HEK293 (cell line): ENCODE data around the gene TBC1D12.

Experiments used
- CTCF ChIA-PET: fragments of 350-600 bp; formaldehyde crosslinking; extraction: SDS; loops from one replicate; lab custom pipeline; 2021; ENCODE audit warnings: antibody characterized with exemption; lab: Yijun Ruan, JAX
- POLR2A ChIA-PET: fragments of 300-600 bp; formaldehyde crosslinking; extraction: SDS; loops from one replicate; lab custom pipeline; 2020; ENCODE audit warnings: antibody characterized with exemption, inconsistent platforms; lab: Yijun Ruan, JAX
- H3K27ac ChIP-seq: fragments of 200-500 bp; sonication (Bioruptor generic); 2 replicates; pipeline ENCODE4 v1.5.1; 2014; ENCODE audit warnings: low read depth, low read length, control low read depth, inconsistent platforms; ENCODE audit errors: extremely low read depth
- H3K36me3 ChIP-seq, 2 experiments: fragments of 200-500 bp in 1 of 2; sonication (Bioruptor generic) in 1 of 2; 1 replicate in 1 of 2; 2 replicates in 1 of 2; pipeline ENCODE4 v1.5.1; 2014 to 2017; ENCODE audit warnings: inconsistent platforms in 2 of 2, low read length in 2 of 2; ENCODE audit not compliant: control insufficient read depth in 2 of 2, insufficient read depth in 1 of 2
- H3K4me1 ChIP-seq: fragments of 200-500 bp; sonication (Bioruptor generic); 2 replicates; pipeline ENCODE4 v1.5.1; 2014; ENCODE audit warnings: mild to moderate bottlenecking, low read length, inconsistent platforms; ENCODE audit not compliant: control insufficient read depth, insufficient read depth
- H3K4me3 ChIP-seq: 2 replicates; pipeline ENCODE4 v1.5.1; 2011; ENCODE audit warnings: low read depth, mild to moderate bottlenecking, control low read depth, low read length, moderate library complexity
- H3K9me3 ChIP-seq: fragments of 200-500 bp; sonication (Bioruptor generic); 2 replicates; pipeline ENCODE4 v1.5.1; 2014; ENCODE audit warnings: low read depth, low read length, inconsistent platforms; ENCODE audit not compliant: control insufficient read depth, insufficient read depth
- GFI1B ChIP-seq: fragments of 450-650 bp; formaldehyde crosslinking; IDR thresholded peaks from 2 replicates; pipeline ENCODE4 v1.5.1; 2016; ENCODE audit warnings: missing biosample characterization, missing genetic modification characterization
- OVOL3 ChIP-seq: fragments of 450-650 bp; formaldehyde crosslinking; IDR thresholded peaks from 2 replicates; pipeline ENCODE4 v1.5.1; 2016; ENCODE audit warnings: missing biosample characterization, missing genetic modification characterization
- PRDM1 ChIP-seq: fragments of 450-650 bp; formaldehyde crosslinking; IDR thresholded peaks from 2 replicates; pipeline ENCODE4; 2016; ENCODE audit warnings: missing biosample characterization, missing genetic modification characterization
- RBAK ChIP-seq: fragments of 450-650 bp; formaldehyde crosslinking; IDR thresholded peaks from 2 replicates; pipeline ENCODE4 v1.5.1; 2016; ENCODE audit warnings: missing biosample characterization, missing genetic modification characterization
- SCRT2 ChIP-seq: fragments of 450-650 bp; formaldehyde crosslinking; IDR thresholded peaks from 2 replicates; pipeline ENCODE4 v1.5.1; 2016; ENCODE audit warnings: missing biosample characterization, missing genetic modification characterization
- ZBTB1 ChIP-seq: fragments of 450-650 bp; formaldehyde crosslinking; IDR thresholded peaks from 2 replicates; pipeline ENCODE4 v1.5.1; 2016; ENCODE audit warnings: missing biosample characterization, missing genetic modification characterization
- ZBTB6 ChIP-seq: fragments of 450-650 bp; formaldehyde crosslinking; IDR thresholded peaks from 2 replicates; pipeline ENCODE4 v1.5.1; 2017; ENCODE audit warnings: missing biosample characterization, missing genetic modification characterization
- ZNF10 ChIP-seq: fragments of 450-650 bp; formaldehyde crosslinking; IDR thresholded peaks from 2 replicates; pipeline ENCODE4 v1.5.1; 2017; ENCODE audit warnings: missing biosample characterization, missing genetic modification characterization
- ZNF138 ChIP-seq: fragments of 450-650 bp; formaldehyde crosslinking; IDR thresholded peaks from 2 replicates; pipeline ENCODE4 v1.5.1; 2016; ENCODE audit warnings: missing biosample characterization, missing genetic modification characterization, borderline replicate concordance
- ZNF169 ChIP-seq: fragments of 450-650 bp; formaldehyde crosslinking; IDR thresholded peaks from 2 replicates; pipeline ENCODE4 v1.5.1; 2016; ENCODE audit warnings: missing biosample characterization, missing genetic modification characterization
- ZNF19 ChIP-seq: fragments of 450-650 bp; formaldehyde crosslinking; IDR thresholded peaks from 2 replicates; pipeline ENCODE4; 2016; ENCODE audit warnings: missing biosample characterization, missing genetic modification characterization, low read depth
- ZNF248 ChIP-seq: fragments of 450-650 bp; formaldehyde crosslinking; IDR thresholded peaks from 2 replicates; pipeline ENCODE4 v1.5.1; 2017; ENCODE audit warnings: missing biosample characterization, missing genetic modification characterization
- ZNF324 ChIP-seq: fragments of 450-650 bp; formaldehyde crosslinking; IDR thresholded peaks from 2 replicates; pipeline ENCODE4 v1.5.1; 2016; ENCODE audit warnings: missing biosample characterization, missing genetic modification characterization
- ZNF366 ChIP-seq: fragments of 450-650 bp; formaldehyde crosslinking; conservative IDR thresholded peaks from 2 replicates; pipeline ENCODE4 v1.5.1; 2016; ENCODE audit warnings: missing biosample characterization, missing genetic modification characterization
- ZNF391 ChIP-seq: fragments of 450-650 bp; formaldehyde crosslinking; IDR thresholded peaks from 2 replicates; pipeline ENCODE4 v1.5.1; 2016; ENCODE audit warnings: low read depth, missing biosample characterization, missing genetic modification characterization, borderline replicate concordance
- ZNF423 ChIP-seq: fragments of 450-650 bp; formaldehyde crosslinking; IDR thresholded peaks from 2 replicates; pipeline ENCODE4 v1.5.1; 2016; ENCODE audit warnings: missing biosample characterization, missing genetic modification characterization
- ZNF426 ChIP-seq: fragments of 450-650 bp; formaldehyde crosslinking; IDR thresholded peaks from 2 replicates; pipeline ENCODE4 v1.5.1; 2017; ENCODE audit warnings: missing biosample characterization, missing genetic modification characterization, mild to moderate bottlenecking, inconsistent platforms, moderate library complexity
- ZNF473 ChIP-seq: fragments of 450-650 bp; formaldehyde crosslinking; IDR thresholded peaks from 2 replicates; pipeline ENCODE4 v1.5.1; 2017; ENCODE audit warnings: missing biosample characterization, missing genetic modification characterization
- ZNF585B ChIP-seq: fragments of 450-650 bp; formaldehyde crosslinking; IDR thresholded peaks from 2 replicates; pipeline ENCODE4 v1.5.1; 2016; ENCODE audit warnings: missing biosample characterization, missing genetic modification characterization
- ZNF645 ChIP-seq: fragments of 450-650 bp; formaldehyde crosslinking; IDR thresholded peaks from 2 replicates; pipeline ENCODE4; 2016; ENCODE audit warnings: missing biosample characterization, missing genetic modification characterization
- ZNF654 ChIP-seq: fragments of 450-650 bp; formaldehyde crosslinking; IDR thresholded peaks from 2 replicates; pipeline ENCODE4 v1.5.1; 2016; ENCODE audit warnings: low read depth, missing biosample characterization, missing genetic modification characterization
- ZNF670 ChIP-seq: fragments of 450-650 bp; formaldehyde crosslinking; IDR thresholded peaks from 2 replicates; pipeline ENCODE4 v1.5.1; 2016; ENCODE audit warnings: missing biosample characterization, missing genetic modification characterization, low read depth
- ZNF701 ChIP-seq: fragments of 450-650 bp; formaldehyde crosslinking; IDR thresholded peaks from 2 replicates; pipeline ENCODE4 v1.5.1; 2016; ENCODE audit warnings: missing biosample characterization, missing genetic modification characterization
- ZNF707 ChIP-seq: fragments of 450-650 bp; formaldehyde crosslinking; IDR thresholded peaks from 2 replicates; pipeline ENCODE4 v1.5.1; 2016; ENCODE audit warnings: missing biosample characterization, missing genetic modification characterization
- ZNF768 ChIP-seq: fragments of 450-650 bp; formaldehyde crosslinking; IDR thresholded peaks from 2 replicates; pipeline ENCODE4 v1.5.1; 2018; ENCODE audit warnings: missing biosample characterization, mild to moderate bottlenecking, missing genetic modification characterization
- ZNF776 ChIP-seq: fragments of 450-650 bp; formaldehyde crosslinking; IDR thresholded peaks from 2 replicates; pipeline ENCODE4 v1.5.0; 2017; ENCODE audit warnings: missing biosample characterization, missing genetic modification characterization, borderline replicate concordance
- ZNF791 ChIP-seq: fragments of 450-650 bp; formaldehyde crosslinking; IDR thresholded peaks from 2 replicates; pipeline ENCODE4 v1.5.1; 2016; ENCODE audit warnings: missing biosample characterization, missing genetic modification characterization
- ZNF830 ChIP-seq: fragments of 450-650 bp; IDR thresholded peaks from 2 replicates; pipeline ENCODE4 v1.5.0; 2018; ENCODE audit warnings: missing biosample characterization, missing genetic modification characterization, low read depth, mild to moderate bottlenecking, moderate library complexity
- ZSCAN18 ChIP-seq: fragments of 450-650 bp; formaldehyde crosslinking; IDR thresholded peaks from 2 replicates; pipeline ENCODE4 v1.5.1; 2016; ENCODE audit warnings: missing biosample characterization, missing genetic modification characterization
- ZSCAN23 ChIP-seq: fragments of 450-650 bp; formaldehyde crosslinking; IDR thresholded peaks from 2 replicates; pipeline ENCODE4 v1.5.1; 2016; ENCODE audit warnings: missing biosample characterization, missing genetic modification characterization
- TF ChIP-seq, protein P1 (sequence below): fragments of 450-650 bp; formaldehyde crosslinking; IDR thresholded peaks from 2 replicates; pipeline ENCODE4 v1.5.1; 2016; ENCODE audit warnings: missing biosample characterization, missing genetic modification characterization

The TBC1D12 gene

DNA sequence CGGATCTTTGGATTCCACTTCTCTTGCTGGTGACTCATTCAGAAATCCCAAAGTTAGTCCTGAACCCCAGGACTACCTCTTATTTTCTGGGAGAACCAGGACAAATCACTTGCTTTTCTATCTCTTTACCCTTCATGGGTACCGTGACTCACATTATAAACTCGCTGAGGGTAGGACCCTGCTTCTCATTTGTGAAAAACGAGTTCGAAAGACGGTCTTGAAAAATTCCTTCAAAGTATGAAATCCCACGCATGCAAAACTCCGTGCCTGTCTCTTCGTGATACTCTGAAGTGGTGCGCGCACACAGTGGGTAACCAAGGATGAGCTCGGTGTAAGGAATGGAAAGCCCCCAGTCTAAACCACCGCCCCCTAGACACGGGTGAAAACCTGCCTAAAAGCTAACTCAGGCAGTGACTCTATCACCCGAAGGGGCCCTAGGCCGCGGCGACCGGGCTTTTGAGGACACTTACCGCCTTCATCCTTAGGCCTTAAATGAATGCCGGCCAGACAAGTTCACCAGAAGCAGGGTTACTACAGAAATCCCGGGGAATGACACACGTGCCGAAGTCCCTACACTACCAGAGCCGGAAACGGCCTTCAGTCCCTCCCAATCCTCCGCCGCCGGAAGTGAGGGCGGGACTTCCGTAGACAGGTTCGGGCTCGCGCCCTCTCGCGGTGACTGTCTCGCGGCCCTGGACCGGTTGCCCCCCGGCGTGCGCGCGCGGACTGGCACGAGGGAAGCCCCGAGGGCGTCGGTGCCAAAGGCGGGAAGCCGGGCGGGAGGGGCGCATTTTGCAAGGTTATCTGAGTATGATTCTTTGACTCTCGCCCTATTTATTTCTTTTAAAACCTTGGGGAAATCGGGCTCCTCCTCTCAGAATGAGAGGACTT lies 39.7 kb upstream of the TBC1D12 start, which contains the start of gene NOC3L:
TSS of gene NOC3L (minus strand) at position 580 of the 891 bp plus-strand sequence. CDS start at position 479, 101 bp downstream.
- POLR2A ChIA-PET, result interaction anchor here (0.9 to 2.1 kb wide), 4 partner anchors 12 to 467 kb away, joined by 3 to 11 read pairs (median 5); partner anchors contain the start of gene TBC1D12
- Histone ChIP-seq H3K4me3 (peak within 1 kb of the TSS; percentile 80), H3K9me3 (no peaks in the 10 kb centered on the region), H3K4me1 (peaks cover 11% of the 10 kb centered on the region), H3K36me3 (peaks cover 23 to 35% of the 10 kb centered on the region in 2 experiments), H3K27ac (peak within 1 kb of the TSS; percentile 59)
- CTCF ChIA-PET, result interaction anchor here (0.7 to 2.1 kb wide), 17 partner anchors 9 to 1310 kb away, joined by 3 to 9 read pairs (median 4); partner anchors contain the start of gene TBC1D12
- TF ChIP-seq ZNF830 (tag by site-specific recombination) (no peak), ZNF473 (tag by site-specific recombination) (no peak), ZNF248 (no peak), ZNF654 (tag by site-specific recombination) (no peak; the same call in 1 of the 2 replicates), ZNF426 (no peak), ZNF366 (peak; percentile 53), ZSCAN23 (no peak), ZNF423 (tag by site-specific recombination) (peak; percentile 62), ZNF391 (tag by site-specific recombination) (0 out of 2 replicates have a peak, but pooled peaks have one; percentile 31), ZNF138 (no peak), ZNF645 (tag by site-specific recombination) (no peak), ZNF707 (no peak), ZNF585B (tag by site-specific recombination) (no peak), OVOL3 (tag by site-specific recombination) (peak; percentile 44; the same call in 1 of the 2 replicates), RBAK (tag by site-specific recombination) (no peak), ZNF768 (tag by site-specific recombination) (no peak), ZSCAN18 (tag by site-specific recombination) (no peak), ZBTB1 (tag by site-specific recombination) (no peak), GFI1B (tag by site-specific recombination) (no peak), ZNF776 (no peak), SCRT2 (no peak), ZNF791 (tag by site-specific recombination) (no peak), ZNF701 (no peak), ZBTB6 (no peak), PRDM1 (no peak), ZNF324 (tag by site-specific recombination) (peak; percentile 77; the same call in 1 of the 2 replicates), ZNF10 (tag by site-specific recombination) (no peak), ZNF19 (tag by site-specific recombination) (no peak), ZNF670 (tag by site-specific recombination) (no peak), ZNF169 (tag by site-specific recombination) (no peak)
- TF ChIP-seq, protein P1, sequence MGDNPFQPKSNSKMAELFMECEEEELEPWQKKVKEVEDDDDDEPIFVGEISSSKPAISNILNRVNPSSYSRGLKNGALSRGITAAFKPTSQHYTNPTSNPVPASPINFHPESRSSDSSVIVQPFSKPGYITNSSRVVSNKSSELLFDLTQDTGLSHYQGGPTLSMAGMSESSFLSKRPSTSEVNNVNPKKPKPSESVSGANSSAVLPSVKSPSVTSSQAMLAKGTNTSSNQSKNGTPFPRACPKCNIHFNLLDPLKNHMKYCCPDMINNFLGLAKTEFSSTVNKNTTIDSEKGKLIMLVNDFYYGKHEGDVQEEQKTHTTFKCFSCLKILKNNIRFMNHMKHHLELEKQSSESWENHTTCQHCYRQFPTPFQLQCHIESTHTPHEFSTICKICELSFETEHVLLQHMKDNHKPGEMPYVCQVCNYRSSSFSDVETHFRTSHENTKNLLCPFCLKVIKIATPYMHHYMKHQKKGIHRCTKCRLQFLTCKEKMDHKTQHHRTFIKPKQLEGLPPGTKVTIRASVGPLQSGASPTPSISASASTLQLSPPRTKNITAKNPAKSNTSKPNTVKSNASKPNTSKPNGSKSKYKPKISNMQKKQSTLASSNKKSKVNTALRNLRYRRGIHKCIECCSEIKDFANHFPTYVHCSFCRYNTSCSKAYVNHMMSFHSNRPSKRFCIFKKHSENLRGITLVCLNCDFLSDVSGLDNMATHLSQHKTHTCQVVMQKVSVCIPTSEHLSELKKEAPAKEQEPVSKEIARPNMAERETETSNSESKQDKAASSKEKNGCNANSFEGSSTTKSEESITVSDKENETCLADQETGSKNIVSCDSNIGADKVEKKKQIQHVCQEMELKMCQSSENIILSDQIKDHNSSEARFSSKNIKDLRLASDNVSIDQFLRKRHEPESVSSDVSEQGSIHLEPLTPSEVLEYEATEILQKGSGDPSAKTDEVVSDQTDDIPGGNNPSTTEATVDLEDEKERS (tag by site-specific recombination), result no peak
